ENCODE measurements around the gene DMP1.

The DMP1 gene

DNA sequence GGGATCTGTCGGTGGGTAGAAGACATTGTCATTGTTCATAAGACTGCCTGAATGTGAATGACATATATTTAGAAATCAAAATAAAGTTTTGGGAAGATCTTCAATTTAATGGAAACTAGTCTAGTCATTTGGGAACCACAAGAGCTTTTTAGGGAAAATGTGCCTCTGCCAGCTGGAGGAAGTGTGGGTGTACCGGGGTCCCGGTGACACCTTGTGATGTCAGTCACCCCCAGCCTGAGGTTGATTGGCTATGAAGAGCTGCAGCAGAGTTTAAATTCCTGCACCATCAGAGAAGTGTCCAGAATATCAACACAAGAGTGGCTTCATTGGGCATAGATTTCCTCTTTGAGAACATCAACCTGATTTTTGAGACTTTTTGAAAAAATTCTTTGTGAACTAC, at the start of gene DMP1:
DMP1 (plus strand) TSS at position 301 of the 400 bp plus-strand sequence. CDS start 6,213 bp downstream, outside the sequence.
- no peak for DNase-seq

GRCh38 chr4:87601361-87601760, 48.7 kb upstream of the DMP1 start:
- no peak for DNase-seq

DNA sequence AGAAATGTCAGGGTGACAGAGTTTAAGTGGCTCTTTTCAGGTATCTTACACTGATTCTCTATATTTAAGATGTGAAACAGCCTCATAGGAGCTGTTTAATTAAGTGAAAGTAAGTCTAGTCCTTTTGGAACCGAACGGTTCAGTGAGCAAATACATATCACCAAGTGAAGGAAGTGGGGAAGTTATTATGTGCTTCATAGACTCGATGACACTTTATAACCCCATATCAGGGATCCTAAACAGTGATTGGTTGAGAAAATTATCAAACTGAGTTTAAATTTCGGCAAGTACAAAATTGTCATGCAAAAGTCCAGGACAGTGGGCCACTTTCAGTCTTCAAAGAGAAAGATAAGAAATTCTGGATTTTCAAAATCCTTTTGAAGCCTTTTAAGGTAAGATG, 41.9 kb upstream of the DMP1 start, which contains the start of gene DSPP:
DSPP (plus strand) TSS at position 301 of the 400 bp plus-strand sequence. CDS start 2,380 bp downstream, outside the sequence.
- DNase-seq = no peak

DNA sequence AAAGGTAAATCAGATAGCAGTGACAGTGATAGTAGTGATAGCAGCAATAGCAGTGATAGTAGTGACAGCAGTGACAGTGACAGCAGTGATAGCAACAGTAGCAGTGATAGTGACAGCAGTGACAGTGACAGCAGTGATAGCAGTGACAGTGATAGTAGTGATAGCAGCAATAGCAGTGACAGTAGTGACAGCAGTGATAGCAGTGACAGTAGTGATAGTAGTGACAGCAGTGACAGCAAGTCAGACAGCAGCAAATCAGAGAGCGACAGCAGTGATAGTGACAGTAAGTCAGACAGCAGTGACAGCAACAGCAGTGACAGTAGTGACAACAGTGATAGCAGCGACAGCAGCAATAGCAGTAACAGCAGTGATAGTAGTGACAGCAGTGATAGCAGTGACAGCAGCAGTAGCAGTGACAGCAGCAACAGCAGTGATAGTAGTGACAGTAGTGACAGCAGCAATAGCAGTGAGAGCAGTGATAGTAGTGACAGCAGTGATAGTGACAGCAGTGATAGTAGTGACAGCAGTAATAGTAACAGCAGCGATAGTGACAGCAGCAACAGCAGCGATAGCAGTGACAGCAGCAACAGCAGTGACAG, 35.7 kb upstream of the DMP1 start:
- DNase-seq = no peak

GRCh38 chr4:87616268-87616667, 33.8 kb upstream of the DMP1 start:
- no peak for DNase-seq

DNA sequence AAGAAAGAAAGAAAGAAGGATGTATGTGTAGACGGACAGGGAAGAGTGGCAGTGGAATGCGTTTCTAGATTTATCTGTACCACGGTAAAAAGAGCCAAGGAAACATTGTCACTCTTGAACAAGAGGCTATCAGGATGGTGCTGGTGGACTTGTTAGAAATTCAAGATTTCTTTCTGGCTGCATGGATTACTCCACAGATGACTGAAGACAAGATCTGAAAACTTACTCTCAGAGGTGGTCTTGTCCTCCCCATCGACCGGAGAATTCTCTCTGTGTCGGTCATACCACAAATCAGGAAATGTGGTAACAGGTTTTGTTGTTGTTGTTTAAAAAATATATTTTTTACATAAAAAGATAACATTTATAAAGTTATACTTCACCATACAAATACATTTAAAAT, 30.0 kb upstream of the DMP1 start:
- DNase-seq = no peak

DNA sequence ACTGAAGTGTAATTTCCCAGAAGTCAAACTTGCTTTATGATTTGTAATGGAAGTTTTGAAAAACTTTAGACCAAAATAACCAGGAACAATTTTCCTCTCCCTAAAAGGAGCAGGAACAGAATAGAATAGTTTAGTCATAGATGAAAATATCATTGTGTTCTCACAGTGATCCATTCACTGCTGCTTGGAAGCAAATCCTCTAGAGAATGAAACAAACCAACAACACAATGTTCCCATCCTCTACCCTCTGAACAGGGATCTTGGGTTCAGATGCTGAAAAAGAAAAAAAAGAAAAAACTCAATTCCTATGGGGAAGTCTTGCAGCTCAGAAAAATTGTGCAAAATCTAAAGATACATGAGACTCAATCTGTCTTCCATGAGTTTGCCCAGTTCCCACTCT, 29.6 kb upstream of the DMP1 start:
- no peak for DNase-seq

DNA sequence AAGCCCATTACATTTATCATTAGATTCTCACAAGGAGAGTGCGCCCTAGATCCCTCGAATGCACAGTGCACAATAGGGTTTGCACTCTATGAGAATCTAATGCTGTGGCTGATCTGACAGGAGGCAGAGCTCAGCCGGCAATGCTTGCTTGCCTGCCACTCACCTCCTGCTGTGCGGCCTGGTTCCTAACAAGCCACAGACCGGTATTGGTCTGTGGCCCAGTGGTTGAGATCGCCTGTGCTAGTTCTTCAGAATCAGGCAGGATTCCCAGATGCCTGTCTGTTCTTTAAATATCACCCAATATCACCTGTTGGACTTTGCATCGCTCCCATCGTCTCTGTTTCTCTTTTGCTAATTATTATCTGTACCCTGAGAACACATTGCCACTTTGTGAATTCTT, 27.8 kb upstream of the DMP1 start:
- DNase-seq = no peak

DNA sequence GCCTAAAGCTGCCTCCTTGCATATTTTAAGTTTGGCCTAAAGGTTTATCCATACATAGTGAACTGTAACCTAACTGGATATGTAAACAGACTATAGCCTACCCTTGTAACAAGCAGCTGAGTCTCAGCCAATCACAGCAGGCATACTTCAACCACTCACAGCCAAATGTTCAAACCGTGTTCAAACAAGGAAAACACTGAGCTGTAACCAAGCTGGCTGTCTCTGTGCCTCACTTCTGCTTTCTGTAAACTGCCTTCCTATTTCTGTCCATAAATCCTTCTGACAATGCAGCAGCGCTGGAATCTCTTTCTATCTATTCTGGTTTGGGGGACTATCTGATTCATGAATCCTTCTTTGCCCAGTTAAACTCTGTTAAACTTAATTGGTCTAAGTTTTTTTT, 25.4 kb upstream of the DMP1 start:
- no peak for DNase-seq

DNA sequence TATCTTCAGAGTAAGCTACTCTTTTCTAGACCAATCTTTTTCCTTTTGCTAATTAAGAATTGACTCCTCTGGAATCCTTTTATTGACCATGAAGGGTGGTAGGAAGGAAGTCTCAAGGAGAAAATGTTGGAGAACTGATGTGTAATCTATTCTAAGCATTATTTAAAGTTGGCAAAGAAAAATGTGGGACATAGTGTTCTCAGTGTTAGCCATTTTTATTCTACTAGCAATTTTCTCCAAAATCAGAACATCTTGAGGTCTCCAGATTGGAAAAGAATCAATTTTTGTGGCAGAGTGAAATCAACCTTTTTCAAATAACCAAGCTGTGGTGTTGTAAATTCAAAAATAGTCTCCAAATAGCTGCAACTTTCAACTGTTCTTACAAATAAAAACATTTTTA, 18.4 kb upstream of the DMP1 start:
- no peak for DNase-seq

- no peak for DNase-seq
These were observed 17.6 kb upstream of the DMP1 start for GRCh38 chr4:87632469-87632868.

DNA sequence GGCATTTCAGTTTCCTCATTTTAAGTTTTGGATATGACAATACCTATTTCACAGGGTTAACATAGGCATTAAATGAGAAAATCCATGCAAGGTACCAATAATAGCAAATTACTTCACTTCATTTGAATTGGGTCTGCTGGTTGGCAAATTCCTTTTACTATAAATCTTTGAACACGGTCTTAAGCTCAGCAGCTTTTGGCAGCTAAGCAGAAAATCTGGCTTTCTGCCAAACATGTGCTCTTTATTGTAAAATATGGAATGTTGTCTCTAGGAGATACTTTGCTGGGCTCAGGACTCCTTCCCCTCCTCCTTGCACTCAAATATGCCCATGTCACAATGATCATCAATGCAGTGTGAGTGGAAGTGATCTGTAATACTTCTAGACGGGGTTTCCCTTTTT, 16.8 kb upstream of the DMP1 start:
- DNase-seq = no peak

DNA sequence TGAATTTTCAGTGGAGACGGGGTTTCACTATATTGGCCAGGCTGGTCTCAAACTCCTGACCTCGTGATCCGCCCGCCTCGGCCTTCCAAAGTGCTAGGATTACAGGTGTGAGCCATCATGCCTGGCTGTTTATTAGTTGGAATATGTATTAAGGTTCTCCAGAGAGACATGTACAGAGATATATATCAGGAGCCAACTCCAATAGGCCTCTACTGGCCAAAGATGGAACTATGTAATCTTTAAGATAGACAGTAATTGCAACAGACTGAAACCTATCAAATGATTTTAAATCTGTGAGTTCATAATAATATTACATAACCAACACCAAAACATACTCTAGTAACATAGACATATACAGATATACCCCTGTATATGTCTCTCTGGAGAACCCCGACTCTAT, 5.8 kb upstream of the DMP1 start:
- no peak for DNase-seq

- DNase-seq = no peak
These were observed 858 bp downstream of the DMP1 start for GRCh38 chr4:87650938-87651337.

DNA sequence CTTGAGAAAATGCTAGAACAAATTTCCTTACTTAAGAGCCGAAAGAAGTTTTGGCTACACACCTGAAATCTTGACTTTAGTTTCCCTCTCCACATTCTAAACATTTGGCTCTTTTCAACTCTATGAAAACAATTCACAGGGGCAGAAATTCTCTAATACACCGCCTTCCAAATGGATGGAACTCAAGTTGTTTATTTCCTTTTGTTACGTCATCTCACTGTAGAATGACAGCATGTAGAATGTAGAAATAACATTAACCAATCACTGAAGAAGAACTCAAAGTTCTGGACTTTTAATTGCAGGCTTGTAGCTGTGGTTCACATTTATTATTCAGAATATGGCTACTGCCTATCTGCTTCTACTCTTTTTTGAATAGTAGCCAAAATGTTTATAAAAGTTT, 1.9 kb downstream of the DMP1 start:
- DNase-seq = no peak

DNA sequence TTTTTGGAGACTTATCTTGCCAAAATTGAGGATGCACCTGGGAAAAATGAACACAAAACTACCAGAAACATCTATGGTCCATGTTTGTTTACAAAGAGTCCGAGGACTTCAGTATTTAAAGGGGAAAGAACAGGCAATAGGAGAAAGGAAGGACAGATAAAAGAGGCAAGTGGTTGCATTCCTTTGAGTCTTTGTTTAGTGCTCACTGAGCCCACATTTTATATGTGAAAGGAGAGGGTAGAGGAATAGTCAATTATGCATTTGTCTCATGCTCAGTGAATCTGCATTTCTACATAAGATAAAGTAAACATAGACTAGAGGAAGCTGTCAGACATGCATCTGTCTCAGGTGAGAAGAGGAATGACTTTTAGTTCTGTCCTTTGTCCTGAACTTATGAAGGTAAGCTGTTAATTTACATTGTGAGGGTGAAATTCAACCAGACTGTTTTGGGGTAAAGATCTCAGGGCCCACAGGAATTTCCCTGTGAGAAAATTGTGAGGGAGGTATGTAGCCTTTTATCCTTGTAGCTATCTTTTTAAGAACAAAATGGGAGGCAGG, 4.5 kb downstream of the DMP1 start:
- no peak for DNase-seq

- no peak for DNase-seq
These were observed 7.4 kb downstream of the DMP1 start for GRCh38 chr4:87657525-87657924.

- DNase-seq = no peak
These were observed 9.3 kb downstream of the DMP1 start for GRCh38 chr4:87659247-87659931.

- no peak for DNase-seq
These were observed 12.8 kb downstream of the DMP1 start for GRCh38 chr4:87662871-87663270.

- no peak for DNase-seq
These were observed 19.3 kb downstream of the DMP1 start for GRCh38 chr4:87669373-87669772.

DNA sequence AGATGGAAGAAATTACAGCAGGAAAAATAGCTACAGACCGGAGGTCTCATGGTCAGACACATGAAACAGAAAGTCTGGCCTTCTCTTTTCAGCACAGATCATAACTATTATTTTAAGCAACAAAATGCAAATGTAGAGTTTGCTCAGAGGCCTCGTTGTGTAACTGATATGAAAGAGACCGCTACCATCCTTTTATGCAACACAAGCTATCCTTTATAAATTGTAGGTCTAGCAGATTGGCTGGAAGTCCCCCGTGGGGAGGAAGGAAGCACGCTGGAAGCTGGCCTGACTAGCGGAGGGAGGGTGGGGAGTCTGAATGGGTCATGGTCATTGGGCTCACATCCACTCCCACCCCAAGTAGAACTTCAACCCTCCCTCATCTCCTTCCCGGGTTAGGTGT, 27.7 kb downstream of the DMP1 start:
- DNase-seq = no peak

DNA sequence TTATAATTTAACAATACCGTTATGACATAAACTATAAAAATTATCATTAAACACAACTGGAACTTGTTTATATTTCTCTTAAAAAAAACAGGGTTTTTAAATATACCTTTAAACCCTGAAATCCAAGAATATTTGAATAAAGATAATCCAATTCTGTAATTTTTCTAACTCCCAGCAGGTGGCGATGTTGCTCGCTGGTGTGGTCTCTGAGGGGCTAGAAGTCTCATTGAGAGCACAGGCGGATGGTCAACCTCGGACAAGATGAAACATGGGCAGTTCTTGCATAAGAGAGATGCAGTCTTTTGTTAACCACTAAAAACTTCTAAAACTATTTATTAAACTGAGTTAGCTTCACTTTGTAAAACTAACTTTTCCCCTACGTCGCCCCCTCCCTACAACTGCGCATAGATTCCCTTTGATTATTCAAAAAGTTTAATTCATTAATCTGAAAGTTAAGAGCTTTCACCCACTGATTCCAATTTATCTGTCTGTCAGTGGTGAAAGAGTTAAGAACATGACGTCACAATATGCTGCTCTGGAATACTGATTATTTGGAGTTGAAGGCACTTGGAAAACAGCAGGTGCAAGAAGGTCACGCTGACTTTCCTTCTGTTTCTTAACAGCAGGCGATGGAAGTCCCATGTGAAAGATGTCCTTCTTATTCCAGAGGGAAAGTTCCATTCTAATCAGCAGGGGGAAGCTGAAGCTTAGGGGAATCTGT, 29.5 kb downstream of the DMP1 start:
- DNase-seq = no peak

GRCh38 chr4:87680271-87680670, 30.2 kb downstream of the DMP1 start:
- no peak for DNase-seq

- no peak for DNase-seq
These were observed 38.2 kb downstream of the DMP1 start for GRCh38 chr4:87688316-87688715.

Measured in SHP77 treated with DMSO at 0.1 percent for 48 hours (cell line).